ENCODE measurements around the gene PACSIN2.
A peak's percentile ranks its signal among the peaks of the same experiment; 100 is the strongest.
"Not testable (repeated sequence)": the region's sequence is repeated elsewhere in the genome, so short reads cannot be mapped to it uniquely, and the experiment has no call there.

PACSIN2 gene

GRCh38 chr22:43018615-43019014 lies 3.7 kb upstream of the PACSIN2 start:
- TF ChIP-seq CTCF (IDR thresholded peaks at IDR 0.05; ENCODE audit: low read length, missing control alignments), result no peak
- no peak for DNase-seq (ENCODE audit: low read depth)
- H3K4me3 ChIP-seq (replicated peaks; ENCODE audit: low read depth, low read length), result no peak overlapping the region

GRCh38 chr22:43017525-43018460 lies 2.8 kb upstream of the PACSIN2 start:
- TF ChIP-seq CTCF (IDR thresholded peaks at IDR 0.05; ENCODE audit: low read length, missing control alignments), result no peak
- no peak overlapping the region for H3K4me3 ChIP-seq (replicated peaks; ENCODE audit: low read depth, low read length)
- no peak for DNase-seq (ENCODE audit: low read depth)

- H3K4me3 ChIP-seq (replicated peaks; ENCODE audit: low read depth, low read length); DNase-seq (ENCODE audit: low read depth): not testable (repeated sequence)
These were observed 1.2 kb upstream of the PACSIN2 start for GRCh38 chr22:43016150-43016549.

- H3K4me3 ChIP-seq (replicated peaks; ENCODE audit: low read depth, low read length), result peak overlapping the region; percentile 56
- no peak for DNase-seq (ENCODE audit: low read depth)
- no peak for TF ChIP-seq CTCF (IDR thresholded peaks at IDR 0.05; ENCODE audit: low read length, missing control alignments)
These were observed 711 bp upstream of the PACSIN2 start for GRCh38 chr22:43015677-43016042.

GRCh38 chr22:43014316-43014868 lies 557 bp downstream of the PACSIN2 start:
- H3K4me3 ChIP-seq (replicated peaks; ENCODE audit: low read depth, low read length), result peak overlapping the region; percentile 84
- no peak for TF ChIP-seq CTCF (IDR thresholded peaks at IDR 0.05; ENCODE audit: low read length, missing control alignments)
- DNase-seq (ENCODE audit: low read depth), result no peak

- peak overlapping the region; percentile 84 for H3K4me3 ChIP-seq (replicated peaks; ENCODE audit: low read depth, low read length)
- no peak for TF ChIP-seq CTCF (IDR thresholded peaks at IDR 0.05; ENCODE audit: low read length, missing control alignments)
- DNase-seq (ENCODE audit: low read depth), result no peak
These were observed 1.3 kb downstream of the PACSIN2 start for GRCh38 chr22:43013355-43014315.

GRCh38 chr22:43012390-43012789 lies 2.6 kb downstream of the PACSIN2 start:
- TF ChIP-seq CTCF (IDR thresholded peaks at IDR 0.05; ENCODE audit: low read length, missing control alignments), result no peak
- H3K4me3 ChIP-seq (replicated peaks; ENCODE audit: low read depth, low read length), result no peak overlapping the region

More at GRCh38 chr22:43012390-43012789, 2.6 kb downstream of the PACSIN2 start:
- no peak for DNase-seq (ENCODE audit: low read depth)

Data from fibroblast of pulmonary artery (primary cell).